GM23338 (cell line): Measurements from ENCODE around the gene SOHLH1. TPM values are rescaled to one million over a fixed set of nuclear protein-coding genes. Genes with fewer than 3 reads are reported as not detected.

Source experiments
- ATAC-seq: fragments of 200-7000 bp; cut with Tn5 transposase; 3 replicates; pipeline ENCODE4 v1.9.1; 2020
- DNase-seq: peaks from one replicate; pipeline ENCODE4 v3.0.0-alpha.2; 2015; ENCODE audit warnings: low spot score
- H2AFZ ChIP-seq: fragments of 200-600 bp; sonication (generic); 2 replicates; pipeline ENCODE4 v1.8.0; 2016; ENCODE audit warnings: antibody characterized with exemption, mild to moderate bottlenecking, moderate library complexity
- H3F3A ChIP-seq: fragments of 200-600 bp; sonication (generic); replicated peaks from 2 replicates; pipeline ENCODE4 v1.8.0; 2017; ENCODE audit warnings: antibody characterized with exemption, mixed run types, low read depth
- H3K27ac ChIP-seq: fragments of 200-600 bp; sonication (generic); 2 replicates; pipeline ENCODE4 v1.6.1; 2016; ENCODE audit warnings: low read depth
- H3K27me3 ChIP-seq: fragments of 200-600 bp; sonication (generic); 2 replicates; pipeline ENCODE4 v1.8.0; 2016; ENCODE audit warnings: mild to moderate bottlenecking, mixed run types, moderate library complexity; ENCODE audit not compliant: insufficient read depth
- H3K36me3 ChIP-seq: fragments of 200-600 bp; sonication (generic); 2 replicates; pipeline ENCODE4 v1.8.0; 2016; ENCODE audit warnings: mild to moderate bottlenecking; ENCODE audit not compliant: insufficient read depth
- H3K4me1 ChIP-seq: fragments of 200-600 bp; sonication (generic); 2 replicates; pipeline ENCODE4 v1.8.0; 2016; ENCODE audit warnings: mild to moderate bottlenecking, moderate library complexity; ENCODE audit not compliant: insufficient read depth
- H3K4me2 ChIP-seq: fragments of 200-600 bp; sonication (generic); 2 replicates; pipeline ENCODE4 v1.7.1; 2017; ENCODE audit warnings: mixed run types
- H3K4me3 ChIP-seq: fragments of 200-600 bp; sonication (generic); 2 replicates; pipeline ENCODE4 v1.6.1; 2016; ENCODE audit warnings: mixed run types
- H3K79me2 ChIP-seq: fragments of 200-600 bp; sonication (generic); replicated peaks from 2 replicates; pipeline ENCODE4 v1.8.0; 2017; ENCODE audit warnings: mild to moderate bottlenecking; ENCODE audit not compliant: insufficient read depth
- H3K9me2 ChIP-seq: fragments of 200-600 bp; sonication (generic); 2 replicates; pipeline ENCODE4 v1.8.0; 2017; ENCODE audit not compliant: insufficient read depth
- H4K20me1 ChIP-seq: fragments of 200-600 bp; sonication (generic); replicated peaks from 2 replicates; pipeline ENCODE4 v1.8.0; 2017; ENCODE audit warnings: mild to moderate bottlenecking; ENCODE audit not compliant: insufficient read depth
- H3K27ac Mint-ChIP-seq: 2 replicates; pipeline ENCODE4 v1.8.0; 2020; ENCODE audit warnings: inconsistent platforms, mild to moderate bottlenecking, moderate library complexity, mixed read lengths
- H3K27me3 Mint-ChIP-seq: 3 replicates; pipeline ENCODE4 v1.8.0; 2022; ENCODE audit warnings: low read depth, mild to moderate bottlenecking, moderate library complexity, mixed read lengths, inconsistent platforms; ENCODE audit not compliant: insufficient read depth, poor library complexity
- H3K36me3 Mint-ChIP-seq: 3 replicates; pipeline ENCODE4 v1.8.0; 2021; ENCODE audit warnings: low read depth, mild to moderate bottlenecking, inconsistent platforms, moderate library complexity, mixed read lengths
- H3K4me1 Mint-ChIP-seq: 3 replicates; pipeline ENCODE4 v1.8.0; 2020; ENCODE audit warnings: mild to moderate bottlenecking, inconsistent platforms, mixed read lengths
- H3K4me3 Mint-ChIP-seq: 3 replicates; pipeline ENCODE4 v1.8.0; 2021; ENCODE audit warnings: moderate library complexity, mild to moderate bottlenecking, inconsistent platforms, mixed read lengths
- H3K9me3 Mint-ChIP-seq: 3 replicates; pipeline ENCODE4 v1.8.0; 2020; ENCODE audit warnings: moderate library complexity, mild to moderate bottlenecking, inconsistent platforms, mixed read lengths
- CTCF ChIP-seq, 2 experiments: fragments of 200-600 bp in 1 of 2; sonication (generic) in 1 of 2; conservative IDR thresholded peaks; 2 replicates each; pipeline versions ENCODE4 v1.5.1 to v1.6.1; 2016 to 2017; ENCODE audit warnings: antibody characterized with exemption in 2 of 2, low read depth in 2 of 2, mild to moderate bottlenecking in 2 of 2, moderate library complexity in 1 of 2
- EZH2phosphoT487 ChIP-seq: fragments of 200-600 bp; sonication (generic); IDR thresholded peaks from one replicate; pipeline ENCODE4 v1.8.1; 2018; ENCODE audit warnings: antibody characterized with exemption; ENCODE audit not compliant: unreplicated experiment
- JUNB ChIP-seq: IDR thresholded peaks from one replicate; pipeline ENCODE4 v1.6.1; 2016; ENCODE audit warnings: antibody characterized with exemption; ENCODE audit not compliant: unreplicated experiment
- NANOG ChIP-seq: IDR thresholded peaks from 2 replicates; pipeline ENCODE4 v1.6.1; 2016; ENCODE audit warnings: antibody characterized with exemption, borderline replicate concordance
- REST ChIP-seq: IDR thresholded peaks from one replicate; pipeline ENCODE4 v1.6.1; 2018; ENCODE audit warnings: antibody characterized with exemption; ENCODE audit not compliant: unreplicated experiment
- STAT1 ChIP-seq: IDR thresholded peaks from one replicate; pipeline ENCODE4 v1.6.1; 2016; ENCODE audit warnings: antibody characterized with exemption; ENCODE audit not compliant: unreplicated experiment
- ZNF114 ChIP-seq: fragments of 250-450 bp; sonication (Bioruptor Pico); IDR thresholded peaks from 2 replicates; pipeline ENCODE4 v1.5.0; 2020; ENCODE audit warnings: mild to moderate bottlenecking, moderate library complexity
- ZNF331 ChIP-seq: fragments of 250-450 bp; sonication (Bioruptor Pico); IDR thresholded peaks from 2 replicates; pipeline ENCODE4 v1.5.0; 2020; ENCODE audit warnings: low read depth, mild to moderate bottlenecking, moderate library complexity
- polyA plus RNA-seq: library from polyadenylated mRNA; unstranded; fragments of >200 nt; fragmentation: Nextera tagmentation; extraction: Ambion mirVana; gene quantifications from 2 replicates; pipeline ENCODE4 v1.2.1, GENCODE V29; 2016
- total RNA-seq: library from RNA; depleted of rRNA; stranded (reverse); fragments of >200 nt; shearing (Covaris generic); gene quantifications from 2 replicates; pipeline ENCODE4 v1.2.3, GENCODE V29; 2014

Gene SOHLH1
- total and polyA plus RNA-seq, 2 experiments from 2014 or later, result 0.21 TPM; not detected in 1

- Histone ChIP-seq H3K4me3 (no peak overlapping the region), H3K4me1 (no peaks in the 10 kb centered on the region), H3K9me2 (no peaks in the 10 kb centered on the region), H3F3A (no peaks in the 10 kb centered on the region), H2AFZ (no peak overlapping the region), H3K27ac (no peak overlapping the region), H3K4me2 (no peak overlapping the region), H3K27me3 (no peaks in the 10 kb centered on the region), H3K36me3 (no peaks in the 10 kb centered on the region), H3K79me2 (no peaks in the 10 kb centered on the region), H4K20me1 (no peaks in the 10 kb centered on the region)
- TF ChIP-seq ZNF331 (no peak), JUNB (no peak), CTCF (conservative IDR thresholded peaks at IDR 0.05; ENCODE audit: low read depth in 2 of 2) (peak in 1 of 2 experiments; percentile 21; a peak in 1 of 4 replicates), NANOG (no peak), EZH2phosphoT487 (no peak), REST (no peak), STAT1 (no peak), ZNF114 (CRISPR knock-in tag) (no peak)
- Mint-ChIP-seq H3K36me3 (no peaks in the 10 kb centered on the region), H3K4me1 (peaks cover 4% of the 10 kb centered on the region; the same call in 2 of the 3 replicates), H3K4me3 (no peak overlapping the region), H3K27me3 (no peaks in the 10 kb centered on the region), H3K27ac (no peak overlapping the region), H3K9me3 (no peaks in the 10 kb centered on the region)
- DNase-seq, result peak; percentile 35
- ATAC-seq, result peak; percentile 32
These were observed 42.3 kb upstream of the SOHLH1 start for GRCh38 chr9:135741276-135742219.
